Muscle layer of colon (tissue), 2 donors: ENCODE data around the gene ACCSL.
A peak's percentile ranks its signal among the peaks of the same experiment; 100 is the strongest.

Experiments used
- H3K27ac ChIP-seq: one replicate; pipeline ENCODE4 v1.7.0; 2013; ENCODE audit warnings: low read depth, mild to moderate bottlenecking, low read length, moderate library complexity
- H3K27me3 ChIP-seq, 2 donors: one replicate each; pipeline ENCODE4 v1.7.0; 2013; ENCODE audit warnings: low read length in 2 of 2, mild to moderate bottlenecking in 2 of 2; ENCODE audit not compliant: insufficient read depth in 2 of 2, control insufficient read depth in 1 of 2
- H3K36me3 ChIP-seq: one replicate; pipeline ENCODE4 v1.7.0; 2013; ENCODE audit warnings: mild to moderate bottlenecking, low read length; ENCODE audit not compliant: insufficient read depth
- H3K4me1 ChIP-seq: one replicate; pipeline ENCODE4 v1.7.0; 2013; ENCODE audit warnings: mild to moderate bottlenecking, low read length; ENCODE audit not compliant: insufficient read depth
- H3K4me3 ChIP-seq, 2 donors: one replicate each; pipeline ENCODE4 v1.7.0; 2013; ENCODE audit warnings: low read length in 2 of 2, low read depth in 1 of 2, mild to moderate bottlenecking in 1 of 2, moderate library complexity in 1 of 2
- H3K9ac ChIP-seq: one replicate; pipeline ENCODE4 v1.7.0; 2013; ENCODE audit warnings: low read length
- H3K9me3 ChIP-seq: one replicate; pipeline ENCODE4 v1.7.0; 2013; ENCODE audit warnings: mild to moderate bottlenecking, low read length
- donor health status: abdominal sarcoma.
- donor health status: Adenocarcinoma of cecum.

ACCSL gene

GRCh38 chr11:44065841-44066731 is 18.3 kb downstream of the ACCSL start, which contains the start of gene ACCS:
ACCS (plus strand) TSS chr11:44066270; CDS start chr11:44067628, 1,358 bp downstream.
- Histone ChIP-seq H3K36me3 (peaks cover 10% of the 10 kb centered on the region), H3K4me3 (peak within 1 kb of the TSS; percentile 70 to 89), H3K27ac (peak within 1 kb of the TSS; percentile 94), H3K9me3 (no peaks in the 10 kb centered on the region), H3K27me3 (no peaks in the 10 kb centered on the region), H3K4me1 (peaks cover 11% of the 10 kb centered on the region), H3K9ac (peak within 1 kb of the TSS; percentile 80)

DNA sequence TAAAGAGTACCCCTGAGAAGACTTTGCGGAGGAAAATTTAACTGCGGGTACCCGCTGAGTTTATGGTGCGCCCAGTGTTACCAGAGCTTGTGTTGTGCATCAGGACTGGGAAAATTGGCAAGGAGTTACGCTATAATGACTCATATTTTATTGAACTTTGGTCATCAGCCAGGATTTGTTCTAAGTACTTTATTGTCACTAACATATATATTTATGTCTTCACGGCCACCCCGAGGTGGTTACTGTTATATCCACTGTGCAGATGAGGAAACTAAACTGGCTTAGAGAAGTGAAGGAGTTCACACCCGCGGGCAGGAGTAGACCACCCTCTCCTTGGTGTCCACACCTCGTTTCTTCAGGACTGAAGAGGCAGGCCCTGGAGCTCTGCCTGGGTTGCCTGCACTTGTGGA is 19.0 kb downstream of the ACCSL start:
- Histone ChIP-seq H3K36me3 (peaks cover 16% of the 10 kb centered on the region), H3K9me3 (no peaks in the 10 kb centered on the region), H3K27ac (peak overlapping the region; percentile 94), H3K9ac (peak overlapping the region; percentile 80), H3K4me1 (peaks cover 11% of the 10 kb centered on the region), H3K27me3 (no peaks in the 10 kb centered on the region), H3K4me3 (peak overlapping the region; percentile 70 to 89)

GRCh38 chr11:44067266-44067665 is 19.5 kb downstream of the ACCSL start:
- Histone ChIP-seq H3K4me1 (peaks cover 11% of the 10 kb centered on the region), H3K27me3 (no peaks in the 10 kb centered on the region), H3K27ac (no peak overlapping the region), H3K4me3 (peak overlapping the region; percentile 70 to 89), H3K9me3 (no peaks in the 10 kb centered on the region), H3K9ac (no peak overlapping the region), H3K36me3 (peaks cover 16% of the 10 kb centered on the region)

- Histone ChIP-seq H3K9me3 (no peaks in the 10 kb centered on the region), H3K9ac (no peak overlapping the region), H3K4me1 (peaks cover 11% of the 10 kb centered on the region)
Measured at GRCh38 chr11:44068180-44068579, 20.4 kb downstream of the ACCSL start.

GRCh38 chr11:44071157-44071556 is 23.4 kb downstream of the ACCSL start:
- H3K9ac ChIP-seq, result no peak overlapping the region
- no peaks in the 10 kb centered on the region for H3K9me3 ChIP-seq
- peaks cover 11% of the 10 kb centered on the region for H3K4me1 ChIP-seq
- H3K36me3 ChIP-seq, result peaks cover 39% of the 10 kb centered on the region
- no peaks in the 10 kb centered on the region for H3K27me3 ChIP-seq
- no peak overlapping the region for H3K4me3 ChIP-seq
- no peak overlapping the region for H3K27ac ChIP-seq

More at GRCh38 chr11:44068180-44068579, 20.4 kb downstream of the ACCSL start:
- Histone ChIP-seq H3K36me3 (peaks cover 16% of the 10 kb centered on the region), H3K27me3 (no peaks in the 10 kb centered on the region), H3K4me3 (no peak overlapping the region), H3K27ac (no peak overlapping the region)

DNA sequence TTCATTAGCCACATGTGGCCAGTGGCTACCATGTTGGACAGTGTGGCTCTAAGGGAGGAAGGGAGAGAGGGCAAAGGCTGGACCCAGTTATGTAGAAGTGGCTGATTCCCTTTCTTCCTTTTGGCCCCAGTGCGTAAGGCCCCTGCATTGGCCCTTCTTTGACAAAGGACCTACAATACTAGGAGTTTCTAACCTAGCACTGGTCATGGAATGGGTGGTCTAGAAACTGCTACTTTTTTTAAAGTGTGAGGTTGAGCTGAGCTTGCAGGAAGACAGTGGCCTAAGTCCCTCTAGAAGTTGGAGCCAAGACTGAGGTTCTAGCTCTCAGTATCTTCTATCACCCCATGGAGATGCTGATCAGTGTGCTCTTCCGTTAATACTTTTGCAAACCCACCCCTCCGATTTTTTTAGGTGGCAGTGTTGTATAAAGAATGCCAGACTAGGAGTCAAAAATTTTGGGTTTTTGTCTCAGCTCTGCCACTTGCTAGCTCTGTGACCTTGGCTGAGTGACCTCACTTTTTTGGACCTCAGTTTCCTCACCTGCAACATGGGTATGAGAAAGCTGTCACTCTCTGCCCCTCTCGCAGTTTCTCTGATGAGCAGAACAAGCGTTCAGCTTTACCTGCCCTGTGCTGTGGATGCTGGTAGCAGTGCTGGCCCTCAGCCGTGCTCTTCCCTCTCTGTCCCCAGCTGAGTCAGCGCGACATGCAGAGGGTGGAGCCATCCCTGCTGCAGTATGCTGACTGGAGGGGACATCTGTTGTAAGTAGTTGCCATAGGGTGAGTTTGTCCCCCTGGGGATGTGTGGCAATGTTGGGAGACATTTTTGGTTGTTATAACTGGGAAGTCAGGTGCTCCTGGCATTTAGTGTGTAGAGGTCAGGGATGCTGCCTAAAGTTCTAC is 25.2 kb downstream of the ACCSL start:
- H3K27me3 ChIP-seq, result no peaks in the 10 kb centered on the region
- no peak overlapping the region for H3K9ac ChIP-seq
- no peaks in the 10 kb centered on the region for H3K9me3 ChIP-seq
- no peaks in the 10 kb centered on the region for H3K4me1 ChIP-seq
- H3K36me3 ChIP-seq, result peaks cover 39% of the 10 kb centered on the region
- no peak overlapping the region for H3K4me3 ChIP-seq
- no peak overlapping the region for H3K27ac ChIP-seq

GRCh38 chr11:44078794-44079193 is 31.0 kb downstream of the ACCSL start:
- H3K36me3 ChIP-seq, result peaks cover 42% of the 10 kb centered on the region

GRCh38 chr11:44079376-44079775 is 31.6 kb downstream of the ACCSL start:
- no peak overlapping the region for H3K4me3 ChIP-seq
- no peaks in the 10 kb centered on the region for H3K9me3 ChIP-seq
- no peak overlapping the region for H3K27ac ChIP-seq
- H3K9ac ChIP-seq, result no peak overlapping the region
- peaks cover 37% of the 10 kb centered on the region for H3K36me3 ChIP-seq
- H3K27me3 ChIP-seq, result no peaks in the 10 kb centered on the region
- peaks cover 5% of the 10 kb centered on the region for H3K4me1 ChIP-seq

More at GRCh38 chr11:44078794-44079193, 31.0 kb downstream of the ACCSL start:
- no peaks in the 10 kb centered on the region for H3K4me1 ChIP-seq
- H3K9me3 ChIP-seq, result no peaks in the 10 kb centered on the region
- H3K4me3 ChIP-seq, result no peak overlapping the region
- H3K27me3 ChIP-seq, result no peaks in the 10 kb centered on the region
- no peak overlapping the region for H3K27ac ChIP-seq
- no peak overlapping the region for H3K9ac ChIP-seq

GRCh38 chr11:44080951-44081350 is 33.2 kb downstream of the ACCSL start:
- H3K36me3 ChIP-seq, result peaks cover 23% of the 10 kb centered on the region
- peaks cover 5% of the 10 kb centered on the region for H3K4me1 ChIP-seq
- no peak overlapping the region for H3K4me3 ChIP-seq
- H3K27me3 ChIP-seq, result no peaks in the 10 kb centered on the region
- H3K9ac ChIP-seq, result no peak overlapping the region
- H3K27ac ChIP-seq, result no peak overlapping the region
- H3K9me3 ChIP-seq, result no peaks in the 10 kb centered on the region

GRCh38 chr11:44082645-44083044 is 34.9 kb downstream of the ACCSL start:
- peaks cover 5% of the 10 kb centered on the region for H3K4me1 ChIP-seq
- no peaks in the 10 kb centered on the region for H3K9me3 ChIP-seq
- no peaks in the 10 kb centered on the region for H3K27me3 ChIP-seq
- no peak overlapping the region for H3K4me3 ChIP-seq
- H3K27ac ChIP-seq, result no peak overlapping the region
- H3K36me3 ChIP-seq, result peaks cover 15% of the 10 kb centered on the region
- no peak overlapping the region for H3K9ac ChIP-seq

- Histone ChIP-seq H3K36me3 (peaks cover 10% of the 10 kb centered on the region), H3K27ac (no peak overlapping the region), H3K9ac (no peak overlapping the region), H3K27me3 (no peaks in the 10 kb centered on the region), H3K9me3 (no peaks in the 10 kb centered on the region), H3K4me1 (peaks cover 5% of the 10 kb centered on the region), H3K4me3 (no peak overlapping the region)
Measured at GRCh38 chr11:44083433-44083832, 35.7 kb downstream of the ACCSL start.
